Neural cell (in vitro differentiated cells): ENCODE measurements around the gene HOXD8. TPM values are rescaled to one million over a fixed set of nuclear protein-coding genes. Genes with fewer than 3 reads are reported as not detected.

Experiments
- H2AFZ ChIP-seq: fragments of 200-600, 300-800 bp; sonication (generic), shearing (Covaris generic); 2 replicates; pipeline ENCODE4 v1.6.0; 2014; ENCODE audit warnings: low read depth, mild to moderate bottlenecking, antibody characterized with exemption, low read length, moderate library complexity
- H3F3A ChIP-seq: fragments of 200-600 bp; shearing (Covaris generic); 2 replicates; pipeline ENCODE4 v1.6.1; 2016; ENCODE audit warnings: mild to moderate bottlenecking, moderate library complexity, mixed read lengths, antibody characterized with exemption, low read length; ENCODE audit not compliant: insufficient read depth, poor library complexity, severe bottlenecking
- H3K27ac ChIP-seq: fragments of 200-600, 300-800 bp; sonication (generic), shearing (Covaris generic); 2 replicates; pipeline ENCODE4 v1.5.1; 2014; ENCODE audit warnings: mild to moderate bottlenecking, low read length, moderate library complexity
- H3K27me3 ChIP-seq: fragments of 300-800, 200-600 bp; sonication (generic), shearing (Covaris generic); 2 replicates; pipeline ENCODE4 v1.6.0; 2014; ENCODE audit warnings: mild to moderate bottlenecking, low read depth, low read length, moderate library complexity; ENCODE audit not compliant: insufficient read depth
- H3K36me3 ChIP-seq: fragments of 300-800, 200-600 bp; sonication (generic), shearing (Covaris generic); 2 replicates; pipeline ENCODE4 v1.5.1; 2014; ENCODE audit warnings: mild to moderate bottlenecking, antibody characterized with exemption, low read length, moderate library complexity; ENCODE audit not compliant: insufficient read depth
- H3K4me2 ChIP-seq: fragments of 300-800, 200-600 bp; sonication (generic), shearing (Covaris generic); 2 replicates; pipeline ENCODE4 v1.6.0; 2014; ENCODE audit warnings: mild to moderate bottlenecking, low read length
- H3K4me3 ChIP-seq: fragments of 300-800, 200-600 bp; sonication (generic), shearing (Covaris generic); 2 replicates; pipeline ENCODE4 v1.5.1; 2014; ENCODE audit warnings: mild to moderate bottlenecking, low read length, moderate library complexity
- H3K79me2 ChIP-seq: fragments of 200-600 bp; shearing (Covaris generic); replicated peaks from 2 replicates; pipeline ENCODE4 v1.6.0; 2014; ENCODE audit warnings: mild to moderate bottlenecking, low read length, moderate library complexity; ENCODE audit not compliant: insufficient read depth
- H3K9ac ChIP-seq: fragments of 300-800, 200-600 bp; sonication (generic), shearing (Covaris generic); 2 replicates; pipeline ENCODE4 v1.6.1; 2016; ENCODE audit warnings: mild to moderate bottlenecking, low read length, mixed read lengths
- H3K9me2 ChIP-seq: fragments of 200-600 bp; shearing (Covaris generic); 2 replicates; pipeline ENCODE4 v1.6.1; 2016; ENCODE audit warnings: mild to moderate bottlenecking, low read length, mixed read lengths; ENCODE audit not compliant: insufficient read depth
- H3K9me3 ChIP-seq: fragments of 200-600, 300-800 bp; sonication (generic), shearing (Covaris generic); 2 replicates; pipeline ENCODE4 v1.6.1; 2016; ENCODE audit warnings: mild to moderate bottlenecking, mixed run types, low read length, moderate library complexity, mixed read lengths
- H4K20me1 ChIP-seq: fragments of 200-600 bp; shearing (Covaris generic); 2 replicates; pipeline ENCODE4 v1.6.1; 2016; ENCODE audit warnings: mild to moderate bottlenecking, mixed run types; ENCODE audit not compliant: insufficient read depth
- EP300 ChIP-seq: fragments of 450-650 bp; conservative IDR thresholded peaks from 2 replicates; pipeline ENCODE4 v1.6.1; 2014; ENCODE audit warnings: antibody characterized with exemption, mild to moderate bottlenecking, moderate library complexity; ENCODE audit not compliant: poor library complexity, severe bottlenecking
- EZH2 ChIP-seq: fragments of 200-600, 300-800 bp; shearing (Covaris generic), sonication (generic); IDR thresholded peaks from 2 replicates; pipeline ENCODE4 v1.6.1; 2014; ENCODE audit warnings: antibody characterized with exemption, low read length, borderline replicate concordance, mild to moderate bottlenecking; ENCODE audit not compliant: insufficient read depth, poor library complexity, severe bottlenecking
- MXI1 ChIP-seq: fragments of 450-650 bp; conservative IDR thresholded peaks from 2 replicates; pipeline ENCODE4 v1.6.1; 2014; ENCODE audit warnings: antibody characterized with exemption, mild to moderate bottlenecking; ENCODE audit not compliant: poor library complexity, severe bottlenecking
- POLR2AphosphoS5 ChIP-seq: IDR thresholded peaks from 2 replicates; pipeline ENCODE4 v1.6.1; 2012
- RAD21 ChIP-seq: fragments of 450-650 bp; conservative IDR thresholded peaks from 2 replicates; pipeline ENCODE4 v1.6.1; 2014; ENCODE audit warnings: antibody characterized with exemption, mild to moderate bottlenecking, moderate library complexity
- SMC3 ChIP-seq: fragments of 450-650 bp; conservative IDR thresholded peaks from 2 replicates; pipeline ENCODE4 v1.6.1; 2014; ENCODE audit warnings: antibody characterized with exemption, mild to moderate bottlenecking, moderate library complexity; ENCODE audit not compliant: poor library complexity
- TAF1 ChIP-seq: IDR thresholded peaks from 2 replicates; pipeline ENCODE4 v1.6.1; 2012; ENCODE audit warnings: low read depth
- polyA plus RNA-seq: library from polyadenylated mRNA; depleted of rRNA; stranded (reverse); fragments of >200 nt; gene quantifications from 2 replicates; pipeline ENCODE4 v1.2.3, GENCODE V29; 2014
- TF ChIP-seq, protein P1 (sequence below): IDR thresholded peaks from 2 replicates; pipeline ENCODE4 v1.6.1; 2012; ENCODE audit warnings: borderline replicate concordance
- TF ChIP-seq, protein P2 (sequence below): fragments of 450-650 bp; IDR thresholded peaks from 2 replicates; pipeline ENCODE4 v1.5.1; 2014; ENCODE audit warnings: antibody characterized with exemption, mild to moderate bottlenecking, moderate library complexity; ENCODE audit not compliant: poor library complexity, severe bottlenecking

The HOXD8 gene
- polyA plus RNA-seq, 1 donor from 2014 or later: not detected

- Histone ChIP-seq H3K79me2 (no peaks in the 10 kb centered on the region), H3K9me3 (peaks cover 5% of the 10 kb centered on the region), H3K27ac (no peak overlapping the region), H4K20me1 (no peaks in the 10 kb centered on the region), H3K9me2 (no peaks in the 10 kb centered on the region), H2AFZ (no peak overlapping the region), H3K4me2 (no peak overlapping the region), H3F3A (no peaks in the 10 kb centered on the region), H3K9ac (no peak overlapping the region), H3K4me3 (no peak overlapping the region), H3K36me3 (no peaks in the 10 kb centered on the region), H3K27me3 (peaks cover 99% of the 10 kb centered on the region)
- no peak for TF ChIP-seq RAD21
- TF ChIP-seq, protein P1, sequence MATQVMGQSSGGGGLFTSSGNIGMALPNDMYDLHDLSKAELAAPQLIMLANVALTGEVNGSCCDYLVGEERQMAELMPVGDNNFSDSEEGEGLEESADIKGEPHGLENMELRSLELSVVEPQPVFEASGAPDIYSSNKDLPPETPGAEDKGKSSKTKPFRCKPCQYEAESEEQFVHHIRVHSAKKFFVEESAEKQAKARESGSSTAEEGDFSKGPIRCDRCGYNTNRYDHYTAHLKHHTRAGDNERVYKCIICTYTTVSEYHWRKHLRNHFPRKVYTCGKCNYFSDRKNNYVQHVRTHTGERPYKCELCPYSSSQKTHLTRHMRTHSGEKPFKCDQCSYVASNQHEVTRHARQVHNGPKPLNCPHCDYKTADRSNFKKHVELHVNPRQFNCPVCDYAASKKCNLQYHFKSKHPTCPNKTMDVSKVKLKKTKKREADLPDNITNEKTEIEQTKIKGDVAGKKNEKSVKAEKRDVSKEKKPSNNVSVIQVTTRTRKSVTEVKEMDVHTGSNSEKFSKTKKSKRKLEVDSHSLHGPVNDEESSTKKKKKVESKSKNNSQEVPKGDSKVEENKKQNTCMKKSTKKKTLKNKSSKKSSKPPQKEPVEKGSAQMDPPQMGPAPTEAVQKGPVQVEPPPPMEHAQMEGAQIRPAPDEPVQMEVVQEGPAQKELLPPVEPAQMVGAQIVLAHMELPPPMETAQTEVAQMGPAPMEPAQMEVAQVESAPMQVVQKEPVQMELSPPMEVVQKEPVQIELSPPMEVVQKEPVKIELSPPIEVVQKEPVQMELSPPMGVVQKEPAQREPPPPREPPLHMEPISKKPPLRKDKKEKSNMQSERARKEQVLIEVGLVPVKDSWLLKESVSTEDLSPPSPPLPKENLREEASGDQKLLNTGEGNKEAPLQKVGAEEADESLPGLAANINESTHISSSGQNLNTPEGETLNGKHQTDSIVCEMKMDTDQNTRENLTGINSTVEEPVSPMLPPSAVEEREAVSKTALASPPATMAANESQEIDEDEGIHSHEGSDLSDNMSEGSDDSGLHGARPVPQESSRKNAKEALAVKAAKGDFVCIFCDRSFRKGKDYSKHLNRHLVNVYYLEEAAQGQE: no peak
- no peak for TF ChIP-seq EZH2
- TF ChIP-seq, protein P2, sequence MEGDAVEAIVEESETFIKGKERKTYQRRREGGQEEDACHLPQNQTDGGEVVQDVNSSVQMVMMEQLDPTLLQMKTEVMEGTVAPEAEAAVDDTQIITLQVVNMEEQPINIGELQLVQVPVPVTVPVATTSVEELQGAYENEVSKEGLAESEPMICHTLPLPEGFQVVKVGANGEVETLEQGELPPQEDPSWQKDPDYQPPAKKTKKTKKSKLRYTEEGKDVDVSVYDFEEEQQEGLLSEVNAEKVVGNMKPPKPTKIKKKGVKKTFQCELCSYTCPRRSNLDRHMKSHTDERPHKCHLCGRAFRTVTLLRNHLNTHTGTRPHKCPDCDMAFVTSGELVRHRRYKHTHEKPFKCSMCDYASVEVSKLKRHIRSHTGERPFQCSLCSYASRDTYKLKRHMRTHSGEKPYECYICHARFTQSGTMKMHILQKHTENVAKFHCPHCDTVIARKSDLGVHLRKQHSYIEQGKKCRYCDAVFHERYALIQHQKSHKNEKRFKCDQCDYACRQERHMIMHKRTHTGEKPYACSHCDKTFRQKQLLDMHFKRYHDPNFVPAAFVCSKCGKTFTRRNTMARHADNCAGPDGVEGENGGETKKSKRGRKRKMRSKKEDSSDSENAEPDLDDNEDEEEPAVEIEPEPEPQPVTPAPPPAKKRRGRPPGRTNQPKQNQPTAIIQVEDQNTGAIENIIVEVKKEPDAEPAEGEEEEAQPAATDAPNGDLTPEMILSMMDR: no peak
- no peak for TF ChIP-seq SMC3
- TF ChIP-seq TAF1: no peak
- no peak for TF ChIP-seq MXI1
- no peak for TF ChIP-seq POLR2AphosphoS5
- TF ChIP-seq EP300: no peak
Observed at GRCh38 chr2:176145085-176145969, 15.8 kb downstream of the HOXD8 start.

DNA sequence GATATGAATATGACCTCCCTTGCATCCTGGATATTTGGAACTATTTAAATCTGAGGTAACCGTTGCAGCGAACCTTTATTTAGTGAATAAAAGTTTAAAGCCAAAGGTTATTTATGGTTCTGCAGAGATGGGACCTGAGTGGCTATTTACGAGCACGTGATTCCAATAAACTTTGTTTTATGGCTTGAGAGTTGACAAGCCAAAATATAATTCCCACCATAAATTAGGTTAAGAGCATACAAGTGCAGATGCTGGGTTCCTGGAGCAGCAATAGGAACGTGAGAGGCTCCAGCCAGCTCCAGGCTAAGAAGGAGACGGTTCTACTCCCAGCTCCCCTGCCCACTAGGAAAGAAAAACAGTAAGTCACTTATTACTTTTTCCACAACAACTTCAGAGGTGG, 16.6 kb downstream of the HOXD8 start:
- Histone ChIP-seq H4K20me1 (no peaks in the 10 kb centered on the region), H3K36me3 (no peaks in the 10 kb centered on the region), H3K9me3 (peaks cover 5% of the 10 kb centered on the region), H3K9me2 (no peaks in the 10 kb centered on the region), H3K27me3 (peaks cover 99% of the 10 kb centered on the region), H3K9ac (no peak overlapping the region), H3K4me3 (no peak overlapping the region), H3K4me2 (no peak overlapping the region), H2AFZ (no peak overlapping the region), H3K79me2 (no peaks in the 10 kb centered on the region), H3K27ac (no peak overlapping the region), H3F3A (no peaks in the 10 kb centered on the region)
- TF ChIP-seq, protein P2: no peak
- TF ChIP-seq RAD21 (no peak), MXI1 (no peak), EP300 (no peak), POLR2AphosphoS5 (no peak), EZH2 (no peak), SMC3 (no peak), TAF1 (no peak)
- TF ChIP-seq, protein P1: no peak
